Left cardiac atrium (tissue), 4 donors: ENCODE measurements around the gene SSBP3. TPM values are rescaled to one million over a fixed set of nuclear protein-coding genes. Genes with fewer than 3 reads are reported as not detected.

ENCODE experiments used
- ATAC-seq, 2 donors: fragments of 200-7000 bp; cut with Tn5 transposase; one replicate each; pipeline ENCODE4 v1.9.1; 2020; ENCODE audit warnings: mild to moderate bottlenecking in 2 of 2, moderate library complexity in 2 of 2
- DNase-seq: peaks from one replicate; pipeline ENCODE4 v3.0.0-alpha.2; 2020
- intact Hi-C, 2 donors: fragments of 100-400 bp; cut with DNase I; formaldehyde crosslinking; loops; one replicate each; pipeline versions ENCODE4 v1.14.1 to v1.15.1; 2022 to 2023
- total RNA-seq, 2 donors: library from RNA; stranded (reverse); fragmentation: NEBNext Ultra II Directional; extraction: Animal tissue kit (Norgen Biotek cat#: 25700); gene quantifications; one replicate each; pipeline ENCODE4 v1.2.1, GENCODE V29; 2021
- donor health status: DM: no; HTN: yes; CAD: no.
- donor health status: DM: no; HTN: yes; CAD: no; lungs with severe emphysema.
- donor health status: DM: yes; HTN: yes; CAD: no.
- donor health status: Dilated cardiomyopathy.

Gene SSBP3
- total RNA-seq, 2 donors from 2014 or later, result 23.9 to 45.1 TPM

DNA sequence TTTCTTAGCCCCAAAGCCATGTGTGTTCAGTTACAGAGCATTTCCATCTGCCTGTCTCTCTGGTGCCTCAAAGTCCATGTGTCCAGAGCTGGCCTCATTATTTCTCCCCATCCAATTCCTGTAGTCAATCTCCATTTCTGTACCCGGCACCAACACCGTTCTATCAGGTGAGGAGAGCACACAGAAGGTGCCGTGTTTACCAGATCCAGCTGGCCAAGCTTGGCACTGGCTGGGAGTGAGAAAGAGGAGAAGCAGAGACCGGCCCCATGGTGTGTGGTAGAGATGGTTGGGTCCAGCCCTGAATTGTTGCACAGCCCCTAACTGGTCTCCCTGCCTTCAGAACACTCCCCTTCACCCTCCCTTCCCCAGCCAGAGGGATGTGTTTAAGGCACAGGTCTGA is 7.5 kb upstream of the SSBP3 start:
- intact Hi-C loops, result no loop called here
- ATAC-seq (no peak), DNase-seq (no peak)

- intact Hi-C loops, result no loop called here
- DNase-seq (peak; percentile 58), ATAC-seq (peak; percentile 48 to 79)
Observed at GRCh38 chr1:54413295-54413694, 7.1 kb upstream of the SSBP3 start.

GRCh38 chr1:54410359-54410758 is 4.2 kb upstream of the SSBP3 start:
- intact Hi-C loops, result no loop called here
- no peak for DNase-seq
- no peak for ATAC-seq

- intact Hi-C loops, result loop anchor here (5.0 to 10.0 kb wide), 5 partner anchors 85 to 355 kb away; partner anchors contain the start of genes TCEANC2 (in 1 of the 2) and TMEM59 (in 1 of the 2)
- ATAC-seq, result no peak
- no peak for DNase-seq
Observed at GRCh38 chr1:54409156-54410142, 3.3 kb upstream of the SSBP3 start.

GRCh38 chr1:54408147-54409066 is 2.2 kb upstream of the SSBP3 start:
- intact Hi-C loops, result loop anchor here (1.0 to 10.0 kb wide), 6 partner anchors 80 to 354 kb away; partner anchors contain the start of genes TCEANC2 (in 1 of the 2) and TMEM59 (in 1 of the 2)
- ATAC-seq (peak in 1 of 2 donors; percentile 59), DNase-seq (no peak)

DNA sequence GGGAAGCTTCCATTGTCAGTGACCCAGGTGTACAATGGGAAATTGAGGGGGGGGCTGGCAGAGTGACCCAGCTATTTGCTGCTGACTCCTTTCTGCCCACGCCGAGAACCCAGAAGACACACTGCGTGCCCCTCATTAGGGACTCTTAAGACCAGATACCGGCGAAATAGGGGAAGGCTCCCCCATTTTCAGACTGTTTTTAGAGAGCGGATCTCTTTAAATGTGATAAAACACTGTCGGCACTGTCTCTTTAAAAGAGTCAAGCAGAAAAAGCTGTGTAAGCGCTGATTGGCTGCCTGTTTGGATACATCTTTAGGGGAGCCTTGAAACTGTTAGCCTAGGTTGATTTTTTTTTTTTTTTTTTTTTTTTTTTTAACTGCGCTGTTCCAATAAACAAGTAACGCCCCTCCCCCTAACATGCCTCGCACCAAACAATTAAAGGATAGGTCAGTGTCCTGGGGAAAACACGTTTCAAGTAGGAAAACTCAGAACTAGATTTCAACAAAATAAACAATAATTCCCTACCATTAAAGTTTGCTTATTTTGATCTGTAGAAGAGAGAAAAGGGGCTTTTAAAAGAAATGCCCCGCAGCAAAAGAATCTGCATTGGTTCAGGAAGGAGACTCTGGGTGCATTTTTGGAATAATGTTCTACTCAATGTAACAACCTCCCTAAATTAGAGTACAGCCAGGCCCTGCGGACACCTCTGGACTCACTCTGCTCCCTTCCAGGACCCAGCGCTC is 1.4 kb upstream of the SSBP3 start:
- ATAC-seq (peak; percentile 67 to 75), DNase-seq (peak; percentile 62)
- intact Hi-C loops, result loop anchor here (1.0 to 10.0 kb wide), 7 partner anchors 81 to 353 kb away; partner anchors contain the start of genes TCEANC2 (in 1 of the 2) and TMEM59 (in 1 of the 2)

DNA sequence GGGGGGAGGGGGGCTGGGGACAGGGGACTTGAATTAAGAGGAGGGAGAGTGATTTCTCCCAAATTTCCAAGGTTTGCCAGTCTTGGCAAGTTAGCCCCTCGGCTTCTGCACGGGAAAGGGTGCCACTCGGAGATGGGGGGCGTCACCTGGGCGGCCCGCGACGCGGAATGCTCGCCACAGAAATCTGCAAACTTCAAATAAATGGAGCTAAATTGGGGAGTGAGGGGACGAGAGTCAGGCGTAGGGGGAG is 885 bp upstream of the SSBP3 start:
- peak in 1 of 2 donors; percentile 0 for ATAC-seq
- no peak for DNase-seq

DNA sequence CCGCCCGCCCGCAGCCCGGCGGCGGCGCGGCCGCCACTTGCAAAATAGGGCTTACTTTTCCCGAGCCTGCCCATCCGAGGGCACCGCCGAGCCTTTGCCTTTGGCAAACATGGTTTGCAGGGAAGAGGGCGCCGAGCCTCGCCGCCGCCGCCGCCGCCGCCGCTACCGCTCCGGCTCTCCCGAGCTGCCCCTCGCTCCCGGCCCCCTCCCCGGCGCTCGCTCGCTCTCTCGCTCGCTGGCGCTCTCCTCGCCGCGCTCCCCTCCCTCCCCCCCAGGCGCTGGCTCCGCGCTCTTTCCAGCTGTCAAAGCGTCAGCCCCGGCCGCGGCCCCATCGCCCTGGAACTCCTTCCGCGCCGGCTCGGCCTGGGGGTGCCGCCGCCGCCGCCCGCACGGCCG is 298 bp downstream of the SSBP3 start:
- ATAC-seq (no peak), DNase-seq (no peak)
- intact Hi-C loops, result loop anchor here (5.0 to 10.0 kb wide), 5 partner anchors 81 to 351 kb away; partner anchors contain the start of genes TCEANC2 (in 1 of the 2) and TMEM59 (in 1 of the 2)

More for the DNA sequence above, 885 bp upstream of the SSBP3 start:
- intact Hi-C loops, result loop anchor here (1.0 to 10.0 kb wide), 7 partner anchors 81 to 352 kb away; partner anchors contain the start of genes TCEANC2 (in 1 of the 2) and TMEM59 (in 1 of the 2)

- intact Hi-C loops, result loop anchor here (5.0 to 10.0 kb wide), 6 partner anchors 48 to 350 kb away; partner anchors contain the start of genes TCEANC2 (in 1 of the 2) and TMEM59 (in 1 of the 2)
- ATAC-seq, result peak in 1 of 2 donors; percentile 6
- DNase-seq, result peak; percentile 43
Observed at GRCh38 chr1:54404939-54405897, 976 bp downstream of the SSBP3 start.

DNA sequence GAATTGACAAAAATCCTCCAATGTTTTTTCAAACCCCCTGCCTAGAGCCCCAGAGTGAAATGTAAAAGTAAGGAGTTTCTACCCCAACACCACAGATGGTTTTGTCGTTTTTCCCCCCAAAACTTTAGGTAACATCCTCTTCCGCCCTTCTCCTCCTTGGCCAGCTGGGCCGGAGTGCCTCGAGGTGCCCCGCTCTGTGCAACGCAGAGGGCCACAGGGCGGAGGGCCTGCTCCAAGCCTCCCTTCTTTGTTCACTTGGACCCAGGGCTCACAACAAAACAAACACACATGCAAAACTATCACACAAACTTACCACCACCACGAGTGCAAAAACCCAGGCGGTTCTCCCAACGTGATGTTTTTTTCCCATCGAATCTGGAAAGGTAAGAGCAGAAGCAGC is 1.9 kb downstream of the SSBP3 start:
- DNase-seq (no peak), ATAC-seq (no peak)
- intact Hi-C loops, result loop anchor here (5.0 to 10.0 kb wide), 5 partner anchors 47 to 349 kb away; partner anchors contain the start of genes TCEANC2 (in 1 of the 2) and TMEM59 (in 1 of the 2)

DNA sequence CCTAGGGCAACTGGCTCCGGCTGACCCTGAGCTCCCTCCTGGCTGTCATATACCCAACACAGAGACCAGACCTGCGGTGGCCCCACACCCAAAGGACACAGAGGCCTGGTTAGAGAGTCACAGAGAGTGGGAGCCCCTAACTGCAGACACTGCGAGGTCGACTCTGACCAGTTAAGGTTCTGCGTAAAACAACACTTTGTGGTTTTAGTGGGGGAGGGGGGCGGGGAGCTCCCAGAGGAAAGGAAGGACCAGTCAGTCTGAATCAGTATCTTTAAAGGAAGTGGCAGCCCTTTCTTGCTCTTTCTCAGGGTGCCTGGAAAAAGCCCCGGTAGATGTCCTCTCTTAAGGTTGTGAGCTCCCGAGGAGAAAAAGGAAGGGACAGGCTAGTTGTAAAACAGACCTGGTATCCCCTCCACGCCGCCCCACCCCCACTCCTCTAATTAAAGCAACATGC is 2.4 kb downstream of the SSBP3 start:
- no peak for DNase-seq
- no peak for ATAC-seq
- intact Hi-C loops, result loop anchor here (5.0 to 10.0 kb wide), 5 partner anchors 47 to 349 kb away; partner anchors contain the start of genes TCEANC2 (in 1 of the 2) and TMEM59 (in 1 of the 2)

DNA sequence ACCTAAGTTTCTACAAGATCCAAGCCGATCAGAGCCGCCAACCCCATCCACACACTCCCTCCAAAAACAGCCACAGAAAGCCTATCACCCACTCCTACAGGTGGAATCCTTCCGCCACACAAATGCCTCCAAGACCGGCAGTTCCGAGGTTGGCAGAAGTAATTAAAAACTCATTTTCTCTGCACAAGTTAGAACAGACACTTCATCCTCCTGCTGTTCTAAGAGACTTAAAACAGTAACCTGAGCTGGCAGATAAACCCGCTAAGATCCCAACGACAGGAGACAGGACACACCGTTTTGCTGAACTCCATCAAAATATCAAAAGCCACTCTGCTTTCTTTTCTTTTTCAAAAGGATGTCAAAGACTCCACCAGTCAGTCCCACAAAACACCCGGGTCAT is 2.8 kb downstream of the SSBP3 start:
- DNase-seq, result no peak
- intact Hi-C loops, result loop anchor here (5.0 to 10.0 kb wide), 5 partner anchors 46 to 349 kb away; partner anchors contain the start of genes TCEANC2 (in 1 of the 2) and TMEM59 (in 1 of the 2)
- no peak for ATAC-seq

- intact Hi-C loops, result loop anchor here (5.0 to 10.0 kb wide), 5 partner anchors 46 to 348 kb away; partner anchors contain the start of genes TCEANC2 (in 1 of the 2) and TMEM59 (in 1 of the 2)
- no peak for DNase-seq
- no peak for ATAC-seq
Observed at GRCh38 chr1:54402896-54403295, 3.3 kb downstream of the SSBP3 start.

DNA sequence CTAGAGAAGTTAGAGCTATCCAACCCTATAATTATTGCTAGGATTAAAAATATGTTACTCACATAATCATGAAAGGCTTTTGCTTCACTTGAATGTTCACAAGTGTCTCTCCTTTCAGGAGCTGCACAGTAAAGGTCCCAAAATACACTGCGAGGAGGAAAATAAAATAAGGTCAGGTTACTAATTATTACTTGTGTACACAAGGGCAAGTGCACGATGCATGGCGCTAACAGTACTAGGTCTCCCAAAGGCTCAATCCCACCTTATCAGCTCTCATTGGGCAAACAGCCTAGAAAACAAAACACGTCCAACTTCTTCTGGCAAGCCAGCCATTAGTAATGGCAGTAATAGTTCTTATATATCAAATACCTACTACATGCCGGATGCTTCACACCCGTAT is 4.4 kb downstream of the SSBP3 start:
- intact Hi-C loops, result loop anchor here (5.0 to 10.0 kb wide), 5 partner anchors 44 to 347 kb away; partner anchors contain the start of genes TCEANC2 (in 1 of the 2) and TMEM59 (in 1 of the 2)
- ATAC-seq, result no peak
- DNase-seq, result no peak

DNA sequence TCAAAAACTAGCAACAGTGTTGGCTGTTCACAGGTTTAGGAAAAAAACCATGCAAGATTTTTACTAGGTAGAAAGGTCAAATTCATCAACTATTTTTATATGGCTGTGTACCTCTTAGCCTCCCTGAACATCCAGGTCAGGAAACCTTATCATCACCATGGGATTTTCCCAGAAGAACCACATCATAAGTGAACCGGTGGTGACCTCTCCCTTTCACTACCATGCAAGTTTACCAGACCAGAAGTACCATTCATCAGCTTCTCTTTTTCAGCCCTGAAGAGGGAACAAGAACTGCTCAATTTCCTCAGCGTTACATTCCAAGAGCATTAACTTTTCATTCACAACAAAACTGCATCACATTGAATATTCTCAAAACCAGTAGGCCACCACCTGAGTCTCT is 5.9 kb downstream of the SSBP3 start:
- no peak for DNase-seq
- intact Hi-C loops, result loop anchor here (5.0 to 10.0 kb wide), 5 partner anchors 43 to 346 kb away; partner anchors contain the start of genes TCEANC2 (in 1 of the 2) and TMEM59 (in 1 of the 2)
- ATAC-seq, result no peak

DNA sequence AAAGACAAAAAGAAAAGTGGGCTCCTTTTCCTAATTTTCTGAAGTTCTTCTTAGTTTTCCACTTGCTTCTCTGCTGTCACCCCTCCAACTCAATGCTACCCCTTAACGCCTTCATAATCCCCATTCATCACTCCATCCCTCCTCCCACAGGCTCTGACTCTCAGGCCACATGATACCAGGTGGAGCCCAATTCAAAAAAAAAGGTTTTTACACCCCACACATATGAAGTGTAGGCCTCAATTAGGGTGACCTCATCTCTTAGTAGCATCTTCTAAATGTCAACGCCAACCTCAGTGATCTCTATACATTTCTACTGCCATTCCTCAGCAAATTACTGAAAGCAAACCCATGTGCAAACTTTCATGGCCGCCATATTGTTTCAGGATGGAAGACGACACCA is 6.4 kb downstream of the SSBP3 start:
- intact Hi-C loops, result loop anchor here (5.0 to 10.0 kb wide), 5 partner anchors 42 to 345 kb away; partner anchors contain the start of genes TCEANC2 (in 1 of the 2) and TMEM59 (in 1 of the 2)
- ATAC-seq (no peak), DNase-seq (no peak)
